ENCODE results near the gene PLXNA4. TPM values are rescaled to one million over a fixed set of nuclear protein-coding genes. Genes with fewer than 3 reads are reported as not detected.

The PLXNA4 gene
- total RNA-seq, 2 experiments from 2014 or later: 0.12 to 0.29 TPM

DNA sequence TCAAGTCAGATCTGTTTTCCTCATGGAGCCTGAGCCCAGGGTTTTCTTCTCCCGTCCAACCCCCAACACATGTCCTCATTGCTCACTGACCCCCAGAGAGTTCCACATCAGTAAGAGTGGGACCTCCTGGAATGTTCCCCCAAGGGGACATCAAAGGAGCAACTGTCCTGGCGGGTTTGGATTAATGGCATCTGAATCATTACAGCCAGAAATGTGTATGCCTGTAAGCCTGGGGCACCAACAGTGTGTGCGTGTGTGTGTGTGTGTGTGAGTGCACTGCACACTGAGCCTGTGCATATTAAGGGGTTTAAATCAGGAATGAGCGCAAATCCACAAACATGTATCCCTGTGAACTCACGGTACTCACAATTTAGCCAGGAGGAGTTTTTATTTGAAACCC, 222.3 kb downstream of the PLXNA4 start:
- Mint-ChIP-seq H3K9me3 (no peaks in the 10 kb centered on the region), H3K4me3 (no peak overlapping the region), H3K27ac (no peak overlapping the region), H3K27me3 (peaks cover 27% of the 10 kb centered on the region), H3K4me1 (no peaks in the 10 kb centered on the region), H3K36me3 (no peaks in the 10 kb centered on the region)
- no peak for DNase-seq

DNA sequence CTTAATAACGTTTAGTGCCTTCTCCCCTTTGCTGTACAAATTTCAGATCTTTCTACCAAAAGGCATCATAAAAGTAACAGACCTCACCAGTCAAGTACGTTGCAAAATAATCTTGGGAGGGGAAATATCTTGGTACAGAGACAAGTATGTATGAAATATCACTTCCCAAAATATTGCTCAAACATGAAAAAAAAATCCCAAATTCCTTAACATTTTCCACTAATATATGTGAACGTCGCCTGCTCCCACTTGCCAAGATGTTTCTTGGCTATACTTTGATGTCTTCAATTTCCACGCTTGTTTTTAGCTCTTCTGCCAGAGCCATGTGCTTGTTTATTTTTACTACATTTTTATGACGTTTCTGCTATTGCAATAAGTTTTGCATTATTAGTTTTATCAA, 223.5 kb downstream of the PLXNA4 start:
- no peak overlapping the region for H3K27ac Mint-ChIP-seq
- H3K4me3 Mint-ChIP-seq: no peak overlapping the region
- DNase-seq: no peak
- H3K27me3 Mint-ChIP-seq: peaks cover 34% of the 10 kb centered on the region
- H3K9me3 Mint-ChIP-seq: no peaks in the 10 kb centered on the region
- H3K4me1 Mint-ChIP-seq: no peaks in the 10 kb centered on the region
- H3K36me3 Mint-ChIP-seq: no peaks in the 10 kb centered on the region

DNA sequence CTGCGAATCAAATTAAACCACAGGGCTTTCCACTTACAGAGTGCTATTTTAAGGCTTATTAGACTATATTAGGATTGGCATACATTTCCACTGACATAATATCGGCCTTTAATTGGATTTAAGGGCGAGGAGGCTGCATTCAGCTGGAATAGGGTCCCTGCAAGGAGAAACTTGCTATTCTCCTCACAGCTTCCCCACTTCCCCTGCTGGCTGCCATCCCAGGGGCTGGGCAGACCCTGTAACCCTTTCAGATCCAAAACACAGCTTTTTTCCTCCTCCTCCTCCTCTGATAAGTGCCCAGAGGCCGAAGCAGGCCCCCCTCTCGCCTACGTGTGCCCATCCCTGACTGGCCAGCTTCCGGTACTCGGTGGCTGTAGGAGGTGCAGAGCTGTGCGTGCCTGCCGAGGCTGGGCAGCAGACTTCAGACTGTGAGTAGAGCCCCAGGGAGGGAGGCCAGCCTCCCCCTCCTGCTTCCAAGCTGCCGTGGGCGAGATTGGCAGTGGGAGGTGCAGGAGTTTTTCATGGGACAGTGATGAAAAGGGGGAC, 224.2 kb downstream of the PLXNA4 start:
- Mint-ChIP-seq H3K4me1 (no peaks in the 10 kb centered on the region), H3K4me3 (no peak overlapping the region), H3K27me3 (peaks cover 42% of the 10 kb centered on the region), H3K27ac (no peak overlapping the region), H3K9me3 (no peaks in the 10 kb centered on the region), H3K36me3 (no peaks in the 10 kb centered on the region)
- no peak for DNase-seq

DNA sequence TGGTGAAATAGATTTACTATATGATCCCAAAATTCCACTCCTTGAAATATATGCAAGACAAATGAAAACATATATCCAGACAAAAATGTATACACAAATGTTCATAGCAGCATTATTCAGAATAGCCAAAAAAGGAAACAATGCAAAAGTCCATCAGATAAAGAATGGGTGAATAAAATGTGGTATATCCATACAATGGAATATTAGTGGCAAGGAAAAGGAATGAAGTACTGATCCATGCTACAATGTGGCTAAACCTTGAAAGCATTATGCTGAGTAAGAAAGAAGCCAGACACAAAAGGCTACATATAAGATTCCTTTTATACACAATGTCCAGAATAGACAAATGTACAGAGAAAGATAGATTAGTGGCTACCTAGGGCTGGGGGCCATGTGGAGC, 225.5 kb downstream of the PLXNA4 start:
- H3K27ac Mint-ChIP-seq: no peak overlapping the region
- no peak overlapping the region for H3K4me3 Mint-ChIP-seq
- peaks cover 39% of the 10 kb centered on the region for H3K27me3 Mint-ChIP-seq

GRCh38 chr7:132349075-132349474, 227.2 kb downstream of the PLXNA4 start:
- H3K27me3 Mint-ChIP-seq: peaks cover 37% of the 10 kb centered on the region
- no peaks in the 10 kb centered on the region for H3K9me3 Mint-ChIP-seq
- H3K4me3 Mint-ChIP-seq: no peak overlapping the region
- H3K4me1 Mint-ChIP-seq: no peaks in the 10 kb centered on the region
- DNase-seq: no peak
- no peak overlapping the region for H3K27ac Mint-ChIP-seq
- no peaks in the 10 kb centered on the region for H3K36me3 Mint-ChIP-seq

More for the DNA sequence above, 225.5 kb downstream of the PLXNA4 start:
- H3K4me1 Mint-ChIP-seq: no peaks in the 10 kb centered on the region
- no peak for DNase-seq
- H3K36me3 Mint-ChIP-seq: no peaks in the 10 kb centered on the region
- no peaks in the 10 kb centered on the region for H3K9me3 Mint-ChIP-seq

- H3K4me1 Mint-ChIP-seq: no peaks in the 10 kb centered on the region
- H3K9me3 Mint-ChIP-seq: no peaks in the 10 kb centered on the region
- H3K27me3 Mint-ChIP-seq: peaks cover 37% of the 10 kb centered on the region
- no peak overlapping the region for H3K4me3 Mint-ChIP-seq
- no peak for DNase-seq
- H3K36me3 Mint-ChIP-seq: no peaks in the 10 kb centered on the region
- H3K27ac Mint-ChIP-seq: no peak overlapping the region
Observed at GRCh38 chr7:132348341-132348740, 227.9 kb downstream of the PLXNA4 start.

GRCh38 chr7:132347858-132348257, 228.4 kb downstream of the PLXNA4 start:
- H3K4me1 Mint-ChIP-seq: no peaks in the 10 kb centered on the region

GRCh38 chr7:132347123-132347522, 229.1 kb downstream of the PLXNA4 start:
- peaks cover 27% of the 10 kb centered on the region for H3K27me3 Mint-ChIP-seq
- H3K36me3 Mint-ChIP-seq: no peaks in the 10 kb centered on the region
- H3K27ac Mint-ChIP-seq: no peak overlapping the region
- no peak for DNase-seq
- H3K4me3 Mint-ChIP-seq: no peak overlapping the region
- H3K4me1 Mint-ChIP-seq: no peaks in the 10 kb centered on the region
- no peaks in the 10 kb centered on the region for H3K9me3 Mint-ChIP-seq

More at GRCh38 chr7:132347858-132348257, 228.4 kb downstream of the PLXNA4 start:
- no peak overlapping the region for H3K27ac Mint-ChIP-seq
- peaks cover 34% of the 10 kb centered on the region for H3K27me3 Mint-ChIP-seq
- no peak for DNase-seq
- no peaks in the 10 kb centered on the region for H3K36me3 Mint-ChIP-seq
- H3K9me3 Mint-ChIP-seq: no peaks in the 10 kb centered on the region
- H3K4me3 Mint-ChIP-seq: no peak overlapping the region

DNA sequence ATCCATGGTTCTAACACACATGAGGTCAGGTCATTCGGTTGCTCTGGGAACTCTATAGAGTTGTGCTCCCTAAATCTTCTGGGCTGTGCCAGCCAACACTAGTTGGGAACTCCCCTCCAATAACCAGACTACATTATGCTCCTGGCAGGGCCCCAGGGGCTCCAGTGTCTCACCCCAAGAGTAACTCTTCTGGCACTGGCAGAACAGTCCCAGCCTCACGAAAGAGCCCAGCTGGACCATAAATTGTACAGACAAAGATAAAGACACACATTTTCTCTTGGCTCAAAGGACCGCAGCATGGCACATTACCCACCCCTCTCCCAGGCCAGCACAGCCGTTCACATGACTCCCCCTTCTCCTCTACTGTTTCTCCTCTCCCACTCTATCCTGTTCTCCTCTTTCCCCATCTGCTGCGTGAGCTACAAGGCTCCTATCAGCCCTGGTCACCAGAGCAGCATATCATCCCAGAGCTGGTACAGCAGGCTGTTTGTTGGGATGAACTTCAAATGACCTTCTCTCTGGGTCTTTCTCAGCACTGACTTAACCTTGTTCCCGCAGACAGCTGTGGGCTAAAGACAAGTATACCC, 230.6 kb downstream of the PLXNA4 start:
- H3K4me3 Mint-ChIP-seq: no peak overlapping the region
- DNase-seq: no peak
- H3K4me1 Mint-ChIP-seq: no peaks in the 10 kb centered on the region
- H3K9me3 Mint-ChIP-seq: no peaks in the 10 kb centered on the region
- no peak overlapping the region for H3K27ac Mint-ChIP-seq
- no peaks in the 10 kb centered on the region for H3K36me3 Mint-ChIP-seq
- peaks cover 22% of the 10 kb centered on the region for H3K27me3 Mint-ChIP-seq

GRCh38 chr7:132345030-132345429, 231.2 kb downstream of the PLXNA4 start:
- H3K9me3 Mint-ChIP-seq: no peaks in the 10 kb centered on the region
- H3K36me3 Mint-ChIP-seq: no peaks in the 10 kb centered on the region
- no peaks in the 10 kb centered on the region for H3K4me1 Mint-ChIP-seq
- no peak overlapping the region for H3K27ac Mint-ChIP-seq
- H3K27me3 Mint-ChIP-seq: peaks cover 22% of the 10 kb centered on the region
- no peak overlapping the region for H3K4me3 Mint-ChIP-seq
- DNase-seq: no peak

- Mint-ChIP-seq H3K27me3 (peaks cover 13% of the 10 kb centered on the region), H3K4me3 (no peak overlapping the region), H3K4me1 (no peaks in the 10 kb centered on the region), H3K27ac (no peak overlapping the region), H3K9me3 (no peaks in the 10 kb centered on the region), H3K36me3 (no peaks in the 10 kb centered on the region)
- no peak for DNase-seq
Observed at GRCh38 chr7:132343199-132343598, 233.1 kb downstream of the PLXNA4 start.

- H3K27me3 Mint-ChIP-seq: no peaks in the 10 kb centered on the region
- H3K4me3 Mint-ChIP-seq: no peak overlapping the region
- DNase-seq: no peak
- no peak overlapping the region for H3K27ac Mint-ChIP-seq
- H3K36me3 Mint-ChIP-seq: no peaks in the 10 kb centered on the region
- no peaks in the 10 kb centered on the region for H3K4me1 Mint-ChIP-seq
- H3K9me3 Mint-ChIP-seq: no peaks in the 10 kb centered on the region
Observed at GRCh38 chr7:132337450-132338080, 238.7 kb downstream of the PLXNA4 start.

GRCh38 chr7:132336797-132337196, 239.5 kb downstream of the PLXNA4 start:
- Mint-ChIP-seq H3K4me1 (no peaks in the 10 kb centered on the region), H3K27me3 (no peaks in the 10 kb centered on the region)

GRCh38 chr7:132333301-132333700, 243.0 kb downstream of the PLXNA4 start:
- H3K27me3 Mint-ChIP-seq: no peaks in the 10 kb centered on the region
- no peaks in the 10 kb centered on the region for H3K36me3 Mint-ChIP-seq
- H3K27ac Mint-ChIP-seq: no peak overlapping the region
- no peak overlapping the region for H3K4me3 Mint-ChIP-seq
- DNase-seq: no peak
- no peaks in the 10 kb centered on the region for H3K4me1 Mint-ChIP-seq
- H3K9me3 Mint-ChIP-seq: no peaks in the 10 kb centered on the region

More at GRCh38 chr7:132336797-132337196, 239.5 kb downstream of the PLXNA4 start:
- no peak overlapping the region for H3K27ac Mint-ChIP-seq
- H3K4me3 Mint-ChIP-seq: no peak overlapping the region
- H3K9me3 Mint-ChIP-seq: no peaks in the 10 kb centered on the region
- no peaks in the 10 kb centered on the region for H3K36me3 Mint-ChIP-seq
- DNase-seq: no peak

GRCh38 chr7:132328760-132329159, 247.5 kb downstream of the PLXNA4 start:
- H3K27ac Mint-ChIP-seq: no peak overlapping the region

More at GRCh38 chr7:132328760-132329159, 247.5 kb downstream of the PLXNA4 start:
- no peak for DNase-seq
- H3K9me3 Mint-ChIP-seq: no peaks in the 10 kb centered on the region
- H3K4me1 Mint-ChIP-seq: no peaks in the 10 kb centered on the region
- peaks cover 4% of the 10 kb centered on the region for H3K27me3 Mint-ChIP-seq
- no peaks in the 10 kb centered on the region for H3K36me3 Mint-ChIP-seq
- H3K4me3 Mint-ChIP-seq: no peak overlapping the region
